Progenitor cell of endocrine pancreas (in vitro differentiated cells): ENCODE measurements around the gene STX12. TPM values are rescaled to one million over a fixed set of nuclear protein-coding genes. Genes with fewer than 3 reads are reported as not detected.
"Not testable (repeated sequence)": the region's sequence is repeated elsewhere in the genome, so short reads cannot be mapped to it uniquely, and the experiment has no call there.

Experiments used
- DNase-seq: peaks from one replicate; pipeline ENCODE4 v3.0.0; 2021; ENCODE audit warnings: low spot score; ENCODE audit not compliant: unreplicated experiment
- H3K27ac Mint-ChIP-seq: 2 replicates; pipeline ENCODE4 v1.8.0; 2021; ENCODE audit warnings: mild to moderate bottlenecking, moderate library complexity, mixed read lengths
- H3K27me3 Mint-ChIP-seq: 2 replicates; pipeline ENCODE4 v1.8.0; 2021; ENCODE audit warnings: mixed read lengths
- H3K36me3 Mint-ChIP-seq: 2 replicates; pipeline ENCODE4 v1.8.0; 2022; ENCODE audit warnings: mixed read lengths; ENCODE audit not compliant: insufficient read depth
- H3K4me1 Mint-ChIP-seq: 2 replicates; pipeline ENCODE4 v1.8.0; 2021; ENCODE audit warnings: low read depth, mixed read lengths
- H3K4me3 Mint-ChIP-seq: 2 replicates; pipeline ENCODE4 v1.8.0; 2021; ENCODE audit warnings: low read depth, mild to moderate bottlenecking, moderate library complexity, mixed read lengths
- H3K9me3 Mint-ChIP-seq: 2 replicates; pipeline ENCODE4 v1.8.0; 2021; ENCODE audit warnings: low read depth, mixed read lengths
- total RNA-seq: library from RNA; stranded (reverse); gene quantifications from 2 replicates; pipeline ENCODE4 v1.2.1, GENCODE V29; 2021
- TF ChIP-seq, protein P1 (sequence below): fragments of 200-600 bp; sonication (generic); IDR thresholded peaks from one replicate; pipeline ENCODE4 v1.5.0; 2021; ENCODE audit warnings: antibody characterized with exemption, mild to moderate bottlenecking; ENCODE audit not compliant: unreplicated experiment

STX12 gene
- total RNA-seq, 1 donor from 2014 or later: 24.3 TPM

DNA sequence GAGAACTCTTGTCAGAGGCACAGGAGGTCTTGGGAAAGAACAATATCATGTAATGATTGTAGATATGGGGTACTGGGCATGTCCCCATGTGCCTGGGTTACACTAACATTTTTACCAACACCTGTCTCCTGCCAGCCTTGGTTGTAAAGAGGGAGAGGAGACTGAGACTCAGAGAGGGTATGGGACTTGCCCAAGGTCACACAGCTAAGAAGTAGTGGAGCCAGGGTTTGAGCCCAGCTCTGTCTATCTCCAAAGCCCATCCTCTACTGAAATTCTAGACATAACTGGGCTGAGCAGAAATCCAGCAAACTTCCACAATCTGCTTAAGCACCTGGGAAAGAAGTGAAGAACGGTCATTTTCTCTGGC lies 96.7 kb downstream of the STX12 start:
- H3K4me3 Mint-ChIP-seq: no peak overlapping the region
- TF ChIP-seq, protein P1, sequence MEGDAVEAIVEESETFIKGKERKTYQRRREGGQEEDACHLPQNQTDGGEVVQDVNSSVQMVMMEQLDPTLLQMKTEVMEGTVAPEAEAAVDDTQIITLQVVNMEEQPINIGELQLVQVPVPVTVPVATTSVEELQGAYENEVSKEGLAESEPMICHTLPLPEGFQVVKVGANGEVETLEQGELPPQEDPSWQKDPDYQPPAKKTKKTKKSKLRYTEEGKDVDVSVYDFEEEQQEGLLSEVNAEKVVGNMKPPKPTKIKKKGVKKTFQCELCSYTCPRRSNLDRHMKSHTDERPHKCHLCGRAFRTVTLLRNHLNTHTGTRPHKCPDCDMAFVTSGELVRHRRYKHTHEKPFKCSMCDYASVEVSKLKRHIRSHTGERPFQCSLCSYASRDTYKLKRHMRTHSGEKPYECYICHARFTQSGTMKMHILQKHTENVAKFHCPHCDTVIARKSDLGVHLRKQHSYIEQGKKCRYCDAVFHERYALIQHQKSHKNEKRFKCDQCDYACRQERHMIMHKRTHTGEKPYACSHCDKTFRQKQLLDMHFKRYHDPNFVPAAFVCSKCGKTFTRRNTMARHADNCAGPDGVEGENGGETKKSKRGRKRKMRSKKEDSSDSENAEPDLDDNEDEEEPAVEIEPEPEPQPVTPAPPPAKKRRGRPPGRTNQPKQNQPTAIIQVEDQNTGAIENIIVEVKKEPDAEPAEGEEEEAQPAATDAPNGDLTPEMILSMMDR: no peak
- DNase-seq: no peak
- H3K36me3 Mint-ChIP-seq: no peaks in the 10 kb centered on the region
- peaks cover 10% of the 10 kb centered on the region for H3K4me1 Mint-ChIP-seq
- no peak overlapping the region for H3K27ac Mint-ChIP-seq
- H3K9me3 Mint-ChIP-seq: no peaks in the 10 kb centered on the region
- H3K27me3 Mint-ChIP-seq: peaks cover 12% of the 10 kb centered on the region

DNA sequence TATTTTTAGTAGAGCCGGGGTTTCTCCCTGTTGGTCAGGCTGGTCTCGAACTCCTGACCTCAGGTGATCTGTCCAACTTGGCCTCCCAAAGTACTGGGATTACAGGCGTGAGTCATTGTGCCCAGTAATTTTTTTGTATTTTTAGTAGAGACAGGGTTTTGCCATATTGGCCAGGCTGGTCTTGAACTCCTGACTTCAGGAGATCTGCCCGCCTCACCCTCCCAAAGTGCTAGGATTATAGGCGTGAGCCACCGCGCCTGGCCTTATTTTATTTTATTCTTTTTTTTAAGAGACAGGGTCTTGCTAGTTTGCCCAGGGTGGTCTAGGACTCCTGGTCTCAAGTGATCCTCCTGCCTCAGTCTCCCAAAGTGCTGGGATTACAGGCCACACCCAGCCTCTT lies 98.1 kb downstream of the STX12 start:
- H3K27me3 Mint-ChIP-seq: peaks cover 12% of the 10 kb centered on the region
- H3K36me3 Mint-ChIP-seq, H3K9me3 Mint-ChIP-seq, H3K4me1 Mint-ChIP-seq, H3K4me3 Mint-ChIP-seq, H3K27ac Mint-ChIP-seq, DNase-seq: not testable (repeated sequence)

DNA sequence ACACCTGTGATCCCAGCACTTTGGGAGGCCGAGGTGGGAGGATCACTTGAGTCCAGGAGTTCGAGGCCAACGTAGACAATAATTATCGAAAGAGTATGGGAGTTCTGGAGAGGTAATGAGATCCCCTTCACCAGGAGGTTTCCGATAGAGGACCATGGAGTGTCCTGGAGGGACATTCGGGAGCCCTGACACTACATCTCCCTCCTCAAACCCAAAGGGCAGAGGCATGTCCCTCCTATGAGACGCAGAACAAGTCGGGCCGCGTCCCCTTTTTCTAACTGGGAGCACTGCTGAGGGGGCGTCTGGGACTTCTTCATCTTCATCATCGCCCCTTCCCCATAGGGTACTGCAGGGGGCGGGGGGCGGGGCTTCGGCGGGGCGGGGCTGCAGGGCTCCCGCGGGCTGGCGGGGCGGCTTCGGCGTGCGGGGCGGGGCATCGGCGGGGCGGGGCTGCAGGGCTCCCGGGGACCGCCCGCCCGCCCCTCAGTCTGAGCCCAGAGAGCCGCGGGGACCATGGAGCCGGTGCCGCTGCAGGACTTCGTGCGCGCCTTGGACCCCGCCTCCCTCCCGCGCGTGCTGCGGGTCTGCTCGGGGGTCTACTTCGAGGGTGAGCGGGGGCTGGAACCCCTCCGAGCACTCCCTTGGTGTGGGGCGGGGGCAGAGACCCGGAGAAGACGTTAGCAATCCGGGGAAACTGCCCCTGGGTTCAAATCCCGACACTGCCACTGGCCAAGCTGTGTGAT lies 99.2 kb downstream of the STX12 start, which contains the start of gene THEMIS2:
THEMIS2 (plus strand) TSS at position 486 of the 743 bp plus-strand sequence; CDS start at position 514, 28 bp downstream.
- Mint-ChIP-seq H3K36me3 (no peaks in the 10 kb centered on the region), H3K4me1 (peaks cover 6% of the 10 kb centered on the region), H3K27me3 (peaks cover 12% of the 10 kb centered on the region), H3K9me3 (no peaks in the 10 kb centered on the region), H3K27ac (peak within 1 kb of the TSS; percentile 31), H3K4me3 (peak within 1 kb of the TSS; percentile 74)
- DNase-seq: peak; percentile 41
- TF ChIP-seq, protein P1: no peak

DNA sequence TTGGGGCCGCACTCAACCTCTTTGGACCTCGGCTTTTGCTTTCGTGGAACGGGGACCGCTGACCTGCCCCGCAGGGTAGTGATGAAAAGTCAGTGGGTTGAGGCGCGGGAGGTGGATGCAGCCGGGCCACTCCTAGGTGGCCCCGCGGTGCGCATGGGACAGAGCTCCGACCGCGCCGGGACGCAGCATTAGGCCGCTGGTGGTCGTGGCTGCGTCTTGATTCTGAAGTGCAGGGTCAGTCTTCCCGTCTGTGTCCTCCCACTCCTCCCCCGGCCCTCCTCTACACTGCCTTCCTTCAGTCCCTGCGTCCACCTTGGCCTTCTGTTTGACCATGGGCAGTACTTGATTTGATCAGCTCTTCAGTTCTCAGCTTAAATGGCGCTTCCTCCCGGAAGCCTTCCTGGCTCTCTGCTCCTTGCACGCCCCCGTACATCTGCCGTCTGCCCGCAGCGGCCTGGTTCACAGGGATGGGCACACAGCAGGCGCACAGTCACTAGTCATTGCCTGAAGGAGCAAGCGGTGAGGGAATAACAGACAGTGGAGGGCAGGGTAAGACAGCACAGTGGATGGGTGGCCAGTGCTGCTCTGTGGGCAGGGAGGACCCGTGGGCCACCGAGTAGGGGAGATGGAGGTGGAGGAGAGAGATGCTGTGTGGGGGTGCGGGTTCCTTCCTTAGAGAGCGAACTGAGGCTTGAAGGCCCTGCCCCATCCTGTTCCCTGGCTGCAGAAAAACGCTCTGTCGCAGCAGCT lies 100.0 kb downstream of the STX12 start:
- Mint-ChIP-seq H3K4me1 (peaks cover 3% of the 10 kb centered on the region), H3K27ac (no peak overlapping the region), H3K4me3 (peak overlapping the region; percentile 74), H3K36me3 (no peaks in the 10 kb centered on the region), H3K27me3 (peaks cover 12% of the 10 kb centered on the region), H3K9me3 (no peaks in the 10 kb centered on the region)
- TF ChIP-seq, protein P1: no peak
- DNase-seq: no peak

DNA sequence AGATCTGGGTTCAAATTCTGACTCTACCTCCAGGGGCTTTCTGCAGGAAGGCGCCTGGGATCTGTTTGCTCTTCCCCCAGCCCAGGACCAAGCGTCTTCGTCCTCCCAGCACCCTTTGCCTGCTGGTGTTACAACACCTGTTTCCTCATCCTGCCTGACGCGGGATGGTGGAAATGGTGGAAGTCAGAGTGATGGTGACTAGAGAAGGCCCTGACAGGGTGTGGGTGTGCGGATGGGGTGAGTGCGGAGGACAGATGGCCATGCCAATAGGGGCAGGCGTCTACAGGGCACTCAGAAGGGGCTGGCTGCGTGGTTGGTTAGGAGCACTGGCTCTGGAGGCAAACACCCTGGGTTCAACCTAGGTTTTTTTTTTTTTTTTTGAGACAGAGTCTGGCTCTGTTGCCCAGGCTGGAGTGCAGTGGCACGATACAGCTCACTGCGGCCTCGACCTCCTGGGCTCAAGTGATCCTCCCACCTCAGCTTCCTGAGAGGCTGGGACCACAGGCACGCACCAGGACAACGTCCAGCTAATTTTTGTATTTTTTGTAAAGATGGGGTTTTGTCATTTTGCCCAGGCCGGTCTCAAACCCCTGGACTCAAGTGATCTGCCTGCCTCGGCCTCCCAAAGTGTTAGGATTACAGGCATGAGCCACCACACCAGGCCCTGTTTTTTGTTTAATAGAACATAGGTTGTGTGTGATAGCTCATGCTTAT lies 100.8 kb downstream of the STX12 start:
- H3K4me3 Mint-ChIP-seq: no peak overlapping the region

More for the DNA sequence above, 100.8 kb downstream of the STX12 start:
- TF ChIP-seq, protein P1: no peak
- H3K36me3 Mint-ChIP-seq: no peaks in the 10 kb centered on the region
- H3K27ac Mint-ChIP-seq: no peak overlapping the region
- peaks cover 12% of the 10 kb centered on the region for H3K27me3 Mint-ChIP-seq
- H3K9me3 Mint-ChIP-seq: no peaks in the 10 kb centered on the region
- no peak for DNase-seq
- peaks cover 3% of the 10 kb centered on the region for H3K4me1 Mint-ChIP-seq

Other genes with a start within 250 kb of the STX12 start
- 53.3 and 56.3 TPM in 2 replicates for gene AHDC1, start 169.1 kb upstream of the STX12 start, total RNA-seq
- gene FGR, start 138.0 kb upstream of the STX12 start, total RNA-seq: not detected in 2 replicates
- 4.4 and 5.7 TPM in 2 replicates for gene IFI6, start 101.0 kb upstream of the STX12 start, total RNA-seq
- 14.7 and 15.2 TPM in 2 replicates for gene FAM76A, start 47.3 kb upstream of the STX12 start, total RNA-seq
- gene PPP1R8, start 57.6 kb downstream of the STX12 start, total RNA-seq: 50.4 and 52.5 TPM in 2 replicates
- gene THEMIS2, start 99.3 kb downstream of the STX12 start, total RNA-seq: 3.0 and 3.3 TPM in 2 replicates
- 34.8 and 37.2 TPM in 2 replicates for gene RPA2, start 141.4 kb downstream of the STX12 start, total RNA-seq
- 18.5 and 19.0 TPM in 2 replicates for gene SMPDL3B, start 161.8 kb downstream of the STX12 start, total RNA-seq
- gene XKR8, start 186.8 kb downstream of the STX12 start, total RNA-seq: 17.0 and 17.3 TPM in 2 replicates